A549 (cell line): ENCODE measurements around the gene GINS2. TPM values are rescaled to one million over a fixed set of nuclear protein-coding genes. Genes with fewer than 3 reads are reported as not detected.

Experiments used
- ATAC-seq, 2 experiments: fragments of 200-7000 bp in 1 of 2; fragments of >200 bp in 1 of 2; cut with Nextera tagmentation in 1 of 2; cut with Tn5 transposase in 1 of 2; 3 replicates each; pipeline versions ENCODE4 v1.8.0 to v1.9.1; 2018 to 2020; ENCODE audit warnings: mild to moderate bottlenecking in 1 of 2, moderate library complexity in 1 of 2
- CTCF ChIA-PET: fragments of 300-600 bp; sonication (Branson Sonifier 250); formaldehyde crosslinking; extraction: SDS; loops from one replicate; lab custom pipeline; 2021; ENCODE audit warnings: antibody characterized with exemption, inconsistent platforms; lab: Yijun Ruan, JAX
- POLR2A ChIA-PET: fragments of 350-600 bp; formaldehyde crosslinking; extraction: SDS; loops from one replicate; lab custom pipeline; 2021; ENCODE audit warnings: antibody characterized with exemption, inconsistent platforms; lab: Yijun Ruan, JAX
- DNase-seq, 2 experiments: peaks; one replicate each; pipeline versions ENCODE4 v3.0.0 to v3.0.0-alpha.2; 2011 to 2016; ENCODE audit warnings: low read depth in 1 of 2, low spot score in 1 of 2
- FAIRE-seq: peaks from 2 replicates; lab custom pipeline; 2011; peaks lifted over from hg19 to GRCh38; lab: Jason Lieb, UNC
- H3K27ac ChIP-seq, 2 experiments: fragments of >200 bp; sonication (Bioruptor Twin); formaldehyde crosslinking; 3 replicates each; pipeline ENCODE4 v1.5.1; 2016 to 2017
- H3K4me1 ChIP-seq: fragments of >200 bp; sonication (Bioruptor Twin); formaldehyde crosslinking; 3 replicates; pipeline ENCODE4 v1.6.1; 2016
- H3K4me2 ChIP-seq: fragments of >200 bp; sonication (Bioruptor Twin); formaldehyde crosslinking; 3 replicates; pipeline ENCODE4 v1.6.1; 2016
- H3K4me3 ChIP-seq: fragments of >200 bp; sonication (Bioruptor Twin); formaldehyde crosslinking; 3 replicates; pipeline ENCODE4 v1.5.1; 2016
- H3K9me3 ChIP-seq: fragments of >200 bp; sonication (Bioruptor Twin); formaldehyde crosslinking; 3 replicates; pipeline ENCODE4 v1.6.1; 2016
- BHLHE40 ChIP-seq: IDR thresholded peaks from 2 replicates; pipeline ENCODE4 v1.6.1; 2012; ENCODE audit warnings: low read depth, low read length, inconsistent platforms
- CBX8 ChIP-seq: fragments of 200-600 bp; sonication (generic); IDR thresholded peaks from 2 replicates; pipeline ENCODE4 v1.6.1; 2016
- CEBPB ChIP-seq, 2 experiments: fragments of >200 bp in 1 of 2; sonication (Bioruptor Twin) in 1 of 2; formaldehyde crosslinking in 1 of 2; IDR thresholded peaks; 2 replicates each; pipeline ENCODE4 v1.6.1; 2012 to 2016
- CHD4 ChIP-seq: fragments of 200-600 bp; sonication (generic); IDR thresholded peaks from 2 replicates; pipeline ENCODE4 v1.6.1; 2016; ENCODE audit warnings: antibody characterized with exemption, mild to moderate bottlenecking, borderline replicate concordance
- ESRRA ChIP-seq: fragments of 150-350 bp; IDR thresholded peaks from 2 replicates; pipeline ENCODE4 v1.6.1; 2014; ENCODE audit warnings: mild to moderate bottlenecking, low read length, borderline replicate concordance
- FOSL2 ChIP-seq, 2 experiments: fragments of 450-650 bp in 1 of 2; fragments of >200 bp in 1 of 2; sonication (Bioruptor Twin) in 1 of 2; formaldehyde crosslinking; IDR thresholded peaks; 2 replicates each; pipeline versions ENCODE4 v1.5.0 to v1.6.1; 2016 to 2020; ENCODE audit warnings: mild to moderate bottlenecking in 1 of 2, moderate library complexity in 1 of 2
- FOXS1 ChIP-seq: fragments of 250-450 bp; sonication (Bioruptor Pico); IDR thresholded peaks from 2 replicates; pipeline ENCODE4 v1.5.0; 2020; ENCODE audit warnings: mild to moderate bottlenecking, moderate library complexity
- GATA3 ChIP-seq: IDR thresholded peaks from 2 replicates; pipeline ENCODE4 v1.6.1; 2012; ENCODE audit warnings: borderline replicate concordance
- HDAC2 ChIP-seq: fragments of 200-600 bp; sonication (generic); IDR thresholded peaks from 2 replicates; pipeline ENCODE4 v1.6.1; 2016
- HEYL ChIP-seq: fragments of 250-450 bp; sonication (Bioruptor Pico); IDR thresholded peaks from 2 replicates; pipeline ENCODE4 v1.8.0; 2021; ENCODE audit warnings: mild to moderate bottlenecking, moderate library complexity
- HOXA7 ChIP-seq: fragments of 250-450 bp; sonication (Bioruptor Pico); IDR thresholded peaks from 2 replicates; pipeline ENCODE4 v1.5.0; 2020; ENCODE audit warnings: mild to moderate bottlenecking, moderate library complexity
- HOXB13 ChIP-seq: fragments of 250-450 bp; sonication (Bioruptor Pico); IDR thresholded peaks from 2 replicates; pipeline ENCODE4 v1.5.0; 2020; ENCODE audit warnings: low read depth, mild to moderate bottlenecking, moderate library complexity
- HOXB5 ChIP-seq: fragments of 250-450 bp; sonication (Bioruptor Pico); IDR thresholded peaks from 2 replicates; pipeline ENCODE4 v1.5.0; 2020; ENCODE audit warnings: mild to moderate bottlenecking, moderate library complexity
- JUN ChIP-seq, 2 experiments: fragments of >200 bp; sonication (Bioruptor Twin); formaldehyde crosslinking; IDR thresholded peaks; 2 replicates in 1 of 2; 3 replicates in 1 of 2; pipeline ENCODE4 v1.6.1; 2016 to 2017
- MYC ChIP-seq: IDR thresholded peaks from 2 replicates; pipeline ENCODE4 v1.6.1; 2012; ENCODE audit warnings: mild to moderate bottlenecking, inconsistent platforms, low read length, improper control_type of control experiment, borderline replicate concordance
- PHF8 ChIP-seq: fragments of 200-600 bp; sonication (generic); IDR thresholded peaks from 2 replicates; pipeline ENCODE4 v1.6.1; 2016; ENCODE audit warnings: low read depth, mild to moderate bottlenecking, antibody characterized with exemption, moderate library complexity, borderline replicate concordance
- RAD21 ChIP-seq, 2 experiments: fragments of >200 bp in 1 of 2; sonication (Bioruptor Twin) in 1 of 2; formaldehyde crosslinking in 1 of 2; IDR thresholded peaks in 1 of 2; conservative IDR thresholded peaks in 1 of 2; 2 replicates in 1 of 2; 3 replicates in 1 of 2; pipeline ENCODE4 v1.6.1; 2012 to 2018; ENCODE audit warnings: inconsistent platforms in 1 of 2
- SMC3 ChIP-seq: fragments of >200 bp; sonication (Bioruptor Twin); formaldehyde crosslinking; IDR thresholded peaks from 3 replicates; pipeline ENCODE4 v1.6.1; 2018; ENCODE audit warnings: inconsistent platforms
- WGBS: methylation state at CpG from one replicate; pipeline ENCODE4 v1.1.6; 2017; ENCODE audit errors: missing lambda C conversion rate; 5-methylcytosine and 5-hydroxymethylcytosine counted together
- polyA plus RNA-seq, 4 experiments: library from polyadenylated mRNA; depleted of rRNA in 3 of 4; stranded (reverse); fragments of >200 nt; fragmentation: RNase III in 1 of 4; extraction: RNeasy Plus Mini Kit Qiagen cat#74134 plus additional on column Dnase treatment in 1 of 4; gene quantifications; 2 replicates in 3 of 4; 3 replicates in 1 of 4; pipeline ENCODE4 v1.2.3, GENCODE V29; 2011 to 2017
- TF ChIP-seq, protein P1 (sequence below): IDR thresholded peaks from 2 replicates; pipeline ENCODE4 v1.6.1; 2012; ENCODE audit warnings: low read depth, borderline replicate concordance
- TF ChIP-seq, protein P2 (sequence below): IDR thresholded peaks from 2 replicates; pipeline ENCODE4 v1.6.1; 2012
- TF ChIP-seq, protein P3 (sequence below): fragments of 450-650 bp; IDR thresholded peaks from 2 replicates; pipeline ENCODE4 v1.6.1; 2014; ENCODE audit warnings: antibody characterized with exemption
- TF ChIP-seq, protein P4 (sequence below): fragments of >200 bp; sonication (Bioruptor Twin); formaldehyde crosslinking; IDR thresholded peaks from 3 replicates; pipeline ENCODE4 v1.6.1; 2016
- TF ChIP-seq, protein P5 (sequence below): fragments of 150-350 bp; IDR thresholded peaks from 2 replicates; pipeline ENCODE4 v1.6.1; 2014; ENCODE audit warnings: low read depth, mild to moderate bottlenecking, low read length

GINS2 gene
- polyA plus RNA-seq, 2 of the 4 experiments (the other 2 are of a cell fraction), result 25.4 to 28.7 TPM

DNA sequence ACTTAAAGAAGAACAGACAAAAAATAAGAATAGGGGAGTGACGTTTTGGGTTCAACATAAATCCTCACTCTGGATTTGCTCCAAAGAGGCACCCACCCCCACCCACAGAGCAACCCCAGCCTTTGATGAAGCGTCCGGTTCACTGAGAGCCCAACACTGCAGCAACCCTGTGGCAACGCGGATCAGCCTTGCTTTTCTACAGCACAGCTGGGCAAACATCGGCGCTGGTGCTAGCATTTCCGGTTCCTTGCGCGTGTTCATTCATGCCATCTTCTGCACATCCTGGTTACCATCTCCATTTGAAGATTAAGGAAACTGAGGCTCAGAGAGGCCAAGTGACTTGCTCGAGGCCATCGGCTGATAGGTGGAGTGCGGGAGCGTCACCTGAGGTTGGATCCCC, 8.7 kb upstream of the GINS2 start:
- ATAC-seq, result no peak
- no peak for TF ChIP-seq HOXB13 (CRISPR knock-in tag)
- TF ChIP-seq FOXS1 (CRISPR knock-in tag), result no peak
- no peak for TF ChIP-seq HOXA7
- TF ChIP-seq ESRRA, result no peak
- TF ChIP-seq, protein P1, sequence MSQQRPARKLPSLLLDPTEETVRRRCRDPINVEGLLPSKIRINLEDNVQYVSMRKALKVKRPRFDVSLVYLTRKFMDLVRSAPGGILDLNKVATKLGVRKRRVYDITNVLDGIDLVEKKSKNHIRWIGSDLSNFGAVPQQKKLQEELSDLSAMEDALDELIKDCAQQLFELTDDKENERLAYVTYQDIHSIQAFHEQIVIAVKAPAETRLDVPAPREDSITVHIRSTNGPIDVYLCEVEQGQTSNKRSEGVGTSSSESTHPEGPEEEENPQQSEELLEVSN, result no peak
- TF ChIP-seq, protein P2, sequence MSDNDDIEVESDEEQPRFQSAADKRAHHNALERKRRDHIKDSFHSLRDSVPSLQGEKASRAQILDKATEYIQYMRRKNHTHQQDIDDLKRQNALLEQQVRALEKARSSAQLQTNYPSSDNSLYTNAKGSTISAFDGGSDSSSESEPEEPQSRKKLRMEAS, result no peak
- CTCF ChIA-PET, result interaction anchor here (2.0 to 2.5 kb wide), 2 partner anchors 20 to 38 kb away, joined by 6 to 7 read pairs; no protein-coding TSS in a partner anchor
- no peak overlapping the region for H3K4me2 ChIP-seq
- H3K9me3 ChIP-seq, result no peaks in the 10 kb centered on the region
- no peak for FAIRE-seq
- WGBS, result 67% methylated on average over 14 of the region's 14 CpGs
- no peaks in the 10 kb centered on the region for H3K4me1 ChIP-seq
- no peak overlapping the region for H3K27ac ChIP-seq
- H3K4me3 ChIP-seq, result no peak overlapping the region
- no peak for DNase-seq
- POLR2A ChIA-PET, result no interaction called here

DNA sequence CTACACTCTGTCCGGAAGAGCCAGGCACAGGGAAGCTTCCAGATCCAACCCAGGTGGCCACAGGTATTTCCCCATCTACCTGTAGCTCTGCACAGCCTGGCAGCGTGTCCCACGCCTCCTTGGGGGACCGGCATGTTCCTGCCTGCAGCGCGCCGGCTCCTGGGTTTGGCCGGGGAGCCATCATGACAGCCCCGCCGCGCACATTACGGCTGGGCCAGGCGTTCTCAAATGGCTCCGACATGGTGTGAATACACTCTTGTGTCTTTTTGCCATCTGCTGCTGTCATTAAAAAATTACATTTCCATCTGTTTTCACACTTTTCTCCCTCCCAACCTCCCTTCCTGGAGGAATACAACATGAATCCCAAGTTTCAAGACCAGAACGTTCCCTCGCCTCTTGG, 8.0 kb upstream of the GINS2 start:
- no peak for FAIRE-seq
- Histone ChIP-seq H3K4me3 (no peak overlapping the region), H3K4me2 (no peak overlapping the region), H3K27ac (no peak overlapping the region), H3K9me3 (no peaks in the 10 kb centered on the region), H3K4me1 (no peaks in the 10 kb centered on the region)
- CTCF ChIA-PET, result interaction anchor here (1.4 to 2.5 kb wide), 3 partner anchors 19 to 22 kb away, joined by 3 to 7 read pairs (median 7); no protein-coding TSS in a partner anchor
- no peak for ATAC-seq
- TF ChIP-seq JUN (IDR thresholded peaks at IDR 0.05), result no peak
- no peak for TF ChIP-seq HOXB5
- no peak for TF ChIP-seq BHLHE40
- TF ChIP-seq RAD21 (conservative IDR thresholded peaks at IDR 0.05 in 1 of 2, IDR thresholded peaks at IDR 0.05 in 1 of 2), result no peak
- TF ChIP-seq HOXB13 (CRISPR knock-in tag), result no peak
- no peak for TF ChIP-seq PHF8
- TF ChIP-seq HEYL (CRISPR knock-in tag), result no peak
- TF ChIP-seq, protein P3, sequence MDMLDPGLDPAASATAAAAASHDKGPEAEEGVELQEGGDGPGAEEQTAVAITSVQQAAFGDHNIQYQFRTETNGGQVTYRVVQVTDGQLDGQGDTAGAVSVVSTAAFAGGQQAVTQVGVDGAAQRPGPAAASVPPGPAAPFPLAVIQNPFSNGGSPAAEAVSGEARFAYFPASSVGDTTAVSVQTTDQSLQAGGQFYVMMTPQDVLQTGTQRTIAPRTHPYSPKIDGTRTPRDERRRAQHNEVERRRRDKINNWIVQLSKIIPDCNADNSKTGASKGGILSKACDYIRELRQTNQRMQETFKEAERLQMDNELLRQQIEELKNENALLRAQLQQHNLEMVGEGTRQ, result no peak
- no peak for TF ChIP-seq HDAC2
- no peak for TF ChIP-seq SMC3
- TF ChIP-seq, protein P2, result no peak
- TF ChIP-seq, protein P4, sequence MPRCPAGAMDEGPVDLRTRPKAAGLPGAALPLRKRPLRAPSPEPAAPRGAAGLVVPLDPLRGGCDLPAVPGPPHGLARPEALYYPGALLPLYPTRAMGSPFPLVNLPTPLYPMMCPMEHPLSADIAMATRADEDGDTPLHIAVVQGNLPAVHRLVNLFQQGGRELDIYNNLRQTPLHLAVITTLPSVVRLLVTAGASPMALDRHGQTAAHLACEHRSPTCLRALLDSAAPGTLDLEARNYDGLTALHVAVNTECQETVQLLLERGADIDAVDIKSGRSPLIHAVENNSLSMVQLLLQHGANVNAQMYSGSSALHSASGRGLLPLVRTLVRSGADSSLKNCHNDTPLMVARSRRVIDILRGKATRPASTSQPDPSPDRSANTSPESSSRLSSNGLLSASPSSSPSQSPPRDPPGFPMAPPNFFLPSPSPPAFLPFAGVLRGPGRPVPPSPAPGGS, result no peak
- no peak for TF ChIP-seq CEBPB (IDR thresholded peaks at IDR 0.05)
- TF ChIP-seq, protein P5, sequence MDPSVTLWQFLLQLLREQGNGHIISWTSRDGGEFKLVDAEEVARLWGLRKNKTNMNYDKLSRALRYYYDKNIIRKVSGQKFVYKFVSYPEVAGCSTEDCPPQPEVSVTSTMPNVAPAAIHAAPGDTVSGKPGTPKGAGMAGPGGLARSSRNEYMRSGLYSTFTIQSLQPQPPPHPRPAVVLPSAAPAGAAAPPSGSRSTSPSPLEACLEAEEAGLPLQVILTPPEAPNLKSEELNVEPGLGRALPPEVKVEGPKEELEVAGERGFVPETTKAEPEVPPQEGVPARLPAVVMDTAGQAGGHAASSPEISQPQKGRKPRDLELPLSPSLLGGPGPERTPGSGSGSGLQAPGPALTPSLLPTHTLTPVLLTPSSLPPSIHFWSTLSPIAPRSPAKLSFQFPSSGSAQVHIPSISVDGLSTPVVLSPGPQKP, result no peak
- TF ChIP-seq FOSL2 (IDR thresholded peaks at IDR 0.05), result no peak
- no peak for TF ChIP-seq FOSL2 (CRISPR knock-in tag; IDR thresholded peaks at IDR 0.05)
- TF ChIP-seq GATA3, result no peak
- TF ChIP-seq CHD4, result no peak
- TF ChIP-seq MYC, result no peak
- no peak for TF ChIP-seq CBX8
- POLR2A ChIA-PET, result no interaction called here
- 90% methylated on average over 16 of the region's 16 CpGs for whole genome bisulfite sequencing
- no peak for DNase-seq
